HG03432 (cell line): ENCODE data around the gene EGLN3.
"Not testable (repeated sequence)": the region's sequence is repeated elsewhere in the genome, so short reads cannot be mapped to it uniquely, and the experiment has no call there.

Experiments used
- ATAC-seq: cut with Tn5 transposase; IDR thresholded peaks from one replicate; pipeline ENCODE4 v1.9.1; 2021; ENCODE audit warnings: mild to moderate bottlenecking, moderate library complexity; ENCODE audit not compliant: unreplicated experiment

The EGLN3 gene

GRCh38 chr14:33962466-33962865, 11.6 kb upstream of the EGLN3 start:
- not testable (repeated sequence) for ATAC-seq

- ATAC-seq = no peak
These were observed 11.1 kb upstream of the EGLN3 start for GRCh38 chr14:33962016-33962415.

GRCh38 chr14:33959692-33960151, 8.8 kb upstream of the EGLN3 start:
- ATAC-seq = no peak

- no peak for ATAC-seq
These were observed 7.8 kb upstream of the EGLN3 start for GRCh38 chr14:33958605-33959226.

GRCh38 chr14:33957993-33958392, 7.1 kb upstream of the EGLN3 start:
- no peak for ATAC-seq

GRCh38 chr14:33957299-33957698, 6.4 kb upstream of the EGLN3 start:
- ATAC-seq = no peak

- ATAC-seq = peak; percentile 56
These were observed 5.8 kb upstream of the EGLN3 start for GRCh38 chr14:33956640-33957039.

GRCh38 chr14:33954016-33954598, 3.2 kb upstream of the EGLN3 start:
- no peak for ATAC-seq

GRCh38 chr14:33952541-33952940, 1.7 kb upstream of the EGLN3 start:
- no peak for ATAC-seq

GRCh38 chr14:33951183-33951840, 438 bp upstream of the EGLN3 start:
- no peak for ATAC-seq

- no peak for ATAC-seq
These were observed 1.4 kb downstream of the EGLN3 start for GRCh38 chr14:33949411-33949893.

- no peak for ATAC-seq
These were observed 1.9 kb downstream of the EGLN3 start for GRCh38 chr14:33948869-33949408.

- ATAC-seq = no peak
These were observed 2.6 kb downstream of the EGLN3 start for GRCh38 chr14:33948145-33948868.

GRCh38 chr14:33946679-33947476, 4.0 kb downstream of the EGLN3 start:
- ATAC-seq = no peak

GRCh38 chr14:33945210-33946088, 5.4 kb downstream of the EGLN3 start:
- ATAC-seq = no peak

GRCh38 chr14:33943096-33943883, 7.6 kb downstream of the EGLN3 start:
- no peak for ATAC-seq

- ATAC-seq = no peak
These were observed 9.2 kb downstream of the EGLN3 start for GRCh38 chr14:33941718-33942117.

- ATAC-seq = no peak
These were observed 10.3 kb downstream of the EGLN3 start for GRCh38 chr14:33940561-33941011.
